Pancreas (tissue), 10 donors: ENCODE measurements around the gene FDPS. TPM values are rescaled to one million over a fixed set of nuclear protein-coding genes. Genes with fewer than 3 reads are reported as not detected.
A peak's percentile ranks its signal among the peaks of the same experiment; 100 is the strongest.

Experiments
- ATAC-seq, 4 donors: fragments of 200-7000 bp; cut with Tn5 transposase; one replicate each; pipeline versions ENCODE4 v1.8.0 to v1.9.1; 2020; ENCODE audit warnings: mild to moderate bottlenecking in 4 of 4, moderate library complexity in 4 of 4
- DNase-seq, 6 donors: peaks; one replicate each; pipeline ENCODE4 v3.0.0-alpha.2; 2020
- FAIRE-seq: peaks from 2 replicates; lab custom pipeline; 2012; peaks lifted over from hg19 to GRCh38; lab: Jason Lieb, UNC
- H3K27ac ChIP-seq, 4 donors: fragments of 200-600 bp; sonication (generic); 1 replicate in 3 of 4; 2 replicates in 1 of 4; pipeline versions ENCODE4 v1.5.0 to v1.8.0; 2020
- H3K27me3 ChIP-seq, 4 donors: fragments of 200-600 bp; one replicate each; pipeline ENCODE4 v1.8.0; 2021
- H3K36me3 ChIP-seq, 3 donors: fragments of 200-600 bp; sonication (generic) in 1 of 3; one replicate each; pipeline versions ENCODE4 v1.5.0 to v1.8.0; 2020 to 2021
- H3K4me1 ChIP-seq, 3 donors: fragments of 200-600 bp; one replicate each; pipeline ENCODE4 v1.8.0; 2021
- H3K4me3 ChIP-seq, 4 donors: fragments of 200-600 bp; sonication (generic) in 2 of 4; one replicate each; pipeline versions ENCODE4 v1.5.0 to v1.8.0; 2020 to 2021
- H3K9me3 ChIP-seq, 4 donors: fragments of 200-600 bp; one replicate each; pipeline ENCODE4 v1.8.0; 2021
- WGBS, 2 donors: extraction: QIAGEN DNeasy Blood & Tissue Kit; methylation state at CpG; one replicate each; pipeline ENCODE4 v1.1.7; 2013; 5-methylcytosine and 5-hydroxymethylcytosine counted together
- intact Hi-C, 3 donors: fragments of 100-400 bp; cut with DNase I; formaldehyde crosslinking; loops; one replicate each; pipeline versions ENCODE4 v1.11.1 to v1.14.2; 2022
- polyA plus RNA-seq, 2 donors: library from polyadenylated mRNA; stranded (reverse); fragments of 200-250 nt; gene quantifications; one replicate each; pipeline ENCODE4 v1.2.3, GENCODE V29; 2013
- total RNA-seq, 6 donors: library from RNA; stranded (reverse); fragmentation: NEBNext Ultra II Directional in 4 of 6; extraction: Animal tissue kit (Norgen Biotek cat#: 25700) in 4 of 6; gene quantifications; one replicate each; pipeline versions ENCODE4 v1.2.1 to v1.2.4, GENCODE V29; 2021 to 2023
- TF ChIP-seq, protein P1 (sequence below), 4 donors: fragments of 200-600 bp; sonication (generic) in 3 of 4; IDR thresholded peaks; one replicate each; pipeline versions ENCODE4 v1.5.0 to v1.8.0; 2021; ENCODE audit warnings: antibody characterized with exemption in 4 of 4
- donor health status: healthy with polysubstance abuse.
- donor health status: DM: no; HTN: no; CAD: no; lungs with moderate emphysema.
- donor health status: DM: no; HTN: no; CAD: no.
- donor health status: control.
- donor health status: control.
- donor health status: Bipolar disorder and iron deficiency.
- donor health status: DM: yes; HTN: yes; CAD: no.
- donor health status: DM: no; HTN: no; CAD: no.
- donor health status: DM: no; HTN: no; CAD: no.
- donor health status: DM: yes; HTN: yes; CAD: no.

FDPS gene
- total and polyA plus RNA-seq, 8 donors: 48.7 to 151 (median 70.7) TPM

DNA sequence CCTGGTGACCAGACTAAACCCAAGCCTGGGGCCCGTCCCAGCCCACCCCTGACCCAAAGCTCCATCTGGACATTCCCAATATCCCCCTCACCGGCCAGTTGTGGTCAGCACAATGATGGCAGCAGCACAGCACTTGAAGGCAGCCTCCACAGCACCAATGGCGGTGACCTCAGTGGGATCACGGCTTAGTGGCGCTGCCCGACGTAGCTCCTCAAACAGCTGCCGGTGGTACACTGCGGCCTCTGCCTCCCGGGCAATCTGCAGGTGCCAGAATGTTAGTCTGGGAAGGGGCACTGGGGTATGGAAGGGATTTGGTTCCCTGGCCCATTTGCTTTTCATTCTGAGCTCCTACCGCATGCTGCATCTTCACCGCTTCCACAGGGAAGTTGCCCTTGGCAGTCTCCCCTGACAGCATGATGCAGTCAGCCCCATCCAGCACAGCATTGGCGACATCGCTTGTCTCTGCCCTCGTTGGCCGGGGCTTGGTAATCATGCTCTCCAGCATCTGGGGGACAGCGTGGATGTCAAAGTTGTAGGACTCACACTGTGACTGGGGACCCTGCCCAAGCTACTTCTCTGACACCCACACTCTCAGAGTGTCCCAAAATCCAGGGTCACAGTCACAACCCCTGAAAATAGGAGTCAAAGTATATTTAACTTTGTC lies 15.4 kb upstream of the FDPS start:
- TF ChIP-seq, protein P1, sequence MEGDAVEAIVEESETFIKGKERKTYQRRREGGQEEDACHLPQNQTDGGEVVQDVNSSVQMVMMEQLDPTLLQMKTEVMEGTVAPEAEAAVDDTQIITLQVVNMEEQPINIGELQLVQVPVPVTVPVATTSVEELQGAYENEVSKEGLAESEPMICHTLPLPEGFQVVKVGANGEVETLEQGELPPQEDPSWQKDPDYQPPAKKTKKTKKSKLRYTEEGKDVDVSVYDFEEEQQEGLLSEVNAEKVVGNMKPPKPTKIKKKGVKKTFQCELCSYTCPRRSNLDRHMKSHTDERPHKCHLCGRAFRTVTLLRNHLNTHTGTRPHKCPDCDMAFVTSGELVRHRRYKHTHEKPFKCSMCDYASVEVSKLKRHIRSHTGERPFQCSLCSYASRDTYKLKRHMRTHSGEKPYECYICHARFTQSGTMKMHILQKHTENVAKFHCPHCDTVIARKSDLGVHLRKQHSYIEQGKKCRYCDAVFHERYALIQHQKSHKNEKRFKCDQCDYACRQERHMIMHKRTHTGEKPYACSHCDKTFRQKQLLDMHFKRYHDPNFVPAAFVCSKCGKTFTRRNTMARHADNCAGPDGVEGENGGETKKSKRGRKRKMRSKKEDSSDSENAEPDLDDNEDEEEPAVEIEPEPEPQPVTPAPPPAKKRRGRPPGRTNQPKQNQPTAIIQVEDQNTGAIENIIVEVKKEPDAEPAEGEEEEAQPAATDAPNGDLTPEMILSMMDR (IDR thresholded peaks at IDR 0.05): no peak
- Histone ChIP-seq H3K36me3 (no peaks in the 10 kb centered on the region), H3K4me3 (no peak overlapping the region), H3K9me3 (no peaks in the 10 kb centered on the region), H3K27ac (no peak overlapping the region), H3K27me3 (no peaks in the 10 kb centered on the region), H3K4me1 (no peaks in the 10 kb centered on the region)
- intact Hi-C loops: no loop called here
- FAIRE-seq (no peak), DNase-seq (no peak), ATAC-seq (no peak)
- 77 to 87% methylated on average over 16 to 17 of the region's 17 CpGs for WGBS, 2 donors

DNA sequence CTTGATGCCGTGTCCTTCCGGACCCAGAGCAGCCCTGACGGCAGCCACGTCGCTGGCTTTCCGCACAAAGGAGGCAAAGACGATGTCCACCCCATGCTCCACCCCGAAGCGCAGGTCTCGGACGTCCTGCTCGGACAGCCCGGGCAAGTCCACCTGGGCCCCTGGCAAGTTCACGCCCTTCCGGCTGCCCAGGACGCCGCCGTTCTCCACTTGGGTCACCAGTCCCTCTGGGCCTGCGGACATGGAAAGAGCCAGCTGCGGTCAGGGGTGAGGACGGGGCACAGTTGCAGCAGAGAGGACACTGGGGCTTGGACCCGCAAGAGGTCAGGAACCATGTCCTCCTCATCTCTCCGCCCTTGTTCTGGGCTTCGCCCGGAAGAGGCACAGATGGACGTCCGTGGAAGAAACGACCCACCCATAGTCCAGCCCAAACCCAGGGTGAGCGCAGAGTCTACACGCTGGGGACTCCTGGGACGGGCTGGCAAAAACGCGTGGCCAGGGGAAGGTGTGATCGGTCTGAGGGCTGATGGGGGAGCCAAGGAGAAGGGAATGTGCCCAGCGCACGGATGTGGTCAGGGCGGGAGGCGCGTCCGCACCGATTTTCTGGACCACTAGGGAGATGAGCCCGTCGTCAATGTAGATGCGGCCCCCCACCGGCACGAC lies 14.0 kb upstream of the FDPS start:
- Histone ChIP-seq H3K9me3 (no peaks in the 10 kb centered on the region), H3K36me3 (no peaks in the 10 kb centered on the region), H3K27ac (no peak overlapping the region), H3K4me3 (no peak overlapping the region), H3K27me3 (no peaks in the 10 kb centered on the region), H3K4me1 (no peaks in the 10 kb centered on the region)
- TF ChIP-seq, protein P1 (IDR thresholded peaks at IDR 0.05): no peak
- intact Hi-C loops: no loop called here
- DNase-seq (no peak), ATAC-seq (peak in 1 of 4 donors; percentile 16), FAIRE-seq (no peak)
- 36 to 38% methylated on average over 46 of the region's 46 CpGs for WGBS, 2 donors

DNA sequence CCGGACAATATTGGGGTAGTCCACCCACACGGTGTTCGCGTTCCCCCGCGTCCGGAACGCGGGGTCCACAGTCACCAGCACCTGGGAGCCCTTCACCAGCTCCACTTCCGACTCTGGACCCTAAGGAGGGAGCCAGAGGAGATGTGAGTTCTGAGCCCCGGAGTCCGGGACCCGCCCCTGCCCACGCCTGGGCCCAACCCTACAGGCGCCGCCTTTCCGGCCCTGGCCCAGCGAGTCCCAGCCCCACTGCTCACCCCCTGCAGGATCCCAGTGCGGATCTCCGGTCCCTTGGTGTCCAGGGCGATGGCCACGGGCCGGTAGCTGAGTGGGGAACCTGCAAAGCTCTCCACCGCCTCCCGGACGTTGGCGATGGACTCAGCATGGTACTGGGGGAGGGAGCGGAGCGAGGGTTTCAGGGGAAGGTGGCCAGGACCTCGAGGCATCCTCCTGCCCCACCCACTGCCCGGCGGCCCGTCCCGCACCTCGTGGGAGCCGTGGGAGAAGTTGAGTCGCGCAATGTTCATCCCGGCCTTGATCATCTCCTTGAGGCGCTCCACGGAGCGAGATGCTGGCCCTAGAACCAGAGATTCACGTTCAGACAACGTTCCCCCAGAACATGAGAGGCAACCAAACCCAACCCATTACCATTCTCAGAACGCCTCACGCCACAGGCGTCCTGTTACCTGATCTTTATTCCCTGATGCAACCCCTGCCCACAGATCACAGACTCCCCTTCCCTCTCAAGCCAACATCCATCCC lies 13.3 kb upstream of the FDPS start:
- intact Hi-C loops: no loop called here
- Histone ChIP-seq H3K27me3 (no peaks in the 10 kb centered on the region), H3K9me3 (no peaks in the 10 kb centered on the region), H3K4me1 (no peaks in the 10 kb centered on the region), H3K27ac (no peak overlapping the region), H3K36me3 (no peaks in the 10 kb centered on the region), H3K4me3 (no peak overlapping the region)
- TF ChIP-seq, protein P1 (IDR thresholded peaks at IDR 0.05): no peak
- peak in 1 of 4 donors; percentile 29 for ATAC-seq
- FAIRE-seq: no peak
- 13 to 18% methylated on average over 39 to 47 of the region's 47 CpGs for WGBS, 2 donors
- DNase-seq: no peak

- WGBS, 2 donors: 72 to 82% methylated on average over 7 of the region's 7 CpGs
- DNase-seq (no peak), FAIRE-seq (no peak), ATAC-seq (no peak)
- Histone ChIP-seq H3K4me1 (no peaks in the 10 kb centered on the region), H3K36me3 (no peaks in the 10 kb centered on the region), H3K27me3 (no peaks in the 10 kb centered on the region), H3K27ac (no peak overlapping the region), H3K9me3 (no peaks in the 10 kb centered on the region), H3K4me3 (no peak overlapping the region)
- intact Hi-C loops: no loop called here
- TF ChIP-seq, protein P1 (IDR thresholded peaks at IDR 0.05): no peak
Measured at GRCh38 chr1:155295942-155296267, 12.8 kb upstream of the FDPS start.
